ENCODE data around the gene BLOC1S3.

GRCh38 chr19:45187421-45188100 is 9.0 kb downstream of the BLOC1S3 start:
- TF ChIP-seq EZH2 (IDR thresholded peaks at IDR 0.05; ENCODE audit: low read length, unreplicated experiment) (no peak), CTCF (conservative IDR thresholded peaks at IDR 0.05; ENCODE audit: low read depth, low read length) (peak; percentile 56)
